EH (cell line): ENCODE measurements around the gene MAN1B1.
"Not testable (repeated sequence)": the region's sequence is repeated elsewhere in the genome, so short reads cannot be mapped to it uniquely, and the experiment has no call there.

Experiments
- DNase-seq: peaks from one replicate; pipeline ENCODE4 v3.0.0-alpha.2; 2015; ENCODE audit warnings: low read depth

MAN1B1 gene

GRCh38 chr9:137128158-137128861 lies 41.5 kb downstream of the MAN1B1 start:
- DNase-seq: no peak

GRCh38 chr9:137128862-137129455 lies 42.2 kb downstream of the MAN1B1 start:
- peak; percentile 36 for DNase-seq

- peak; percentile 92 for DNase-seq
These were observed 42.8 kb downstream of the MAN1B1 start for GRCh38 chr9:137129456-137130175.

GRCh38 chr9:137130176-137130755 lies 43.5 kb downstream of the MAN1B1 start:
- peak; percentile 33 for DNase-seq

- no peak for DNase-seq
These were observed 47.4 kb downstream of the MAN1B1 start for GRCh38 chr9:137134191-137134590.

GRCh38 chr9:137135154-137135553 lies 48.4 kb downstream of the MAN1B1 start:
- not testable (repeated sequence) for DNase-seq

- DNase-seq: no peak
These were observed 49.6 kb downstream of the MAN1B1 start for GRCh38 chr9:137136261-137136880.

- no peak for DNase-seq
These were observed 50.3 kb downstream of the MAN1B1 start for GRCh38 chr9:137136881-137137607.

GRCh38 chr9:137138058-137138721 lies 51.4 kb downstream of the MAN1B1 start:
- no peak for DNase-seq

GRCh38 chr9:137138722-137139467 lies 52.1 kb downstream of the MAN1B1 start, which contains the start of gene GRIN1:
Gene GRIN1, plus strand, starts transcription at chr9:137139154. Its CDS starts 333 bp downstream, at chr9:137139487.
- peak; percentile 46 for DNase-seq

- DNase-seq: no peak
These were observed 52.8 kb downstream of the MAN1B1 start for GRCh38 chr9:137139468-137140150.

GRCh38 chr9:137140151-137141012 lies 53.6 kb downstream of the MAN1B1 start:
- no peak for DNase-seq

- DNase-seq: no peak
These were observed 54.4 kb downstream of the MAN1B1 start for GRCh38 chr9:137141050-137141810.

- no peak for DNase-seq
These were observed 55.5 kb downstream of the MAN1B1 start for GRCh38 chr9:137141976-137142936.

GRCh38 chr9:137143459-137143858 lies 56.7 kb downstream of the MAN1B1 start:
- DNase-seq: no peak

- DNase-seq: no peak
These were observed 59.1 kb downstream of the MAN1B1 start for GRCh38 chr9:137145731-137146526.
